ENCODE data around the gene SIN3A. TPM values are rescaled to one million over a fixed set of nuclear protein-coding genes. Genes with fewer than 3 reads are reported as not detected.
A peak's percentile ranks its signal among the peaks of the same experiment; 100 is the strongest.

The SIN3A gene
- total RNA-seq, 2 experiments from 2014 or later = 44.2 to 103 TPM

DNA sequence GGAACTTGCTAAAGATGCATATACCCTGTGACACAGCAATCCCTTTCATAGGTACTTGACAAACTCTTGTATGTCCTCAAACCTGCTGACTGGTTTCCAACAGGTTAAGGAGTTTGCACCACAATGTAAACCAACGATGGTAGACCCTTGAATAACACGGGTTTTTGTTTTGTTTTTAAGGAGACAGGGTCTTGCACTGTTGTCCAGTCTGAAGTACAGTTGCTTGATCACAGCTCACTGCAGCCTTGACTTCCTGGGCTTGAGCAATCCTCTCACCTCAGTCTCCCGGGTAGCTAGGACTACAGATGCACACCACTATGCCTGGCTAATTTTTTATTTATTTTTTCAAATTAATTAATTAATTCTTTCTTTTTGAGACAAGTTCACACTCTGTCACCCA is 23.3 kb downstream of the SIN3A start:
- Histone ChIP-seq H3K9me2 (ENCODE audit: insufficient read depth, low read length) (no peaks in the 10 kb centered on the region), H3K27ac (ENCODE audit: low read depth, low read length, poor library complexity, severe bottlenecking) (no peak overlapping the region), H4K20me1 (ENCODE audit: insufficient read depth, low read length) (0 out of 2 replicates have a peak, but pooled peaks cover 7% of the 10 kb centered on the region), H3K4me2 (ENCODE audit: low read length) (no peak overlapping the region), H2AFZ (ENCODE audit: low read length) (no peak overlapping the region), H3K9me3 (ENCODE audit: low read length) (no peaks in the 10 kb centered on the region), H3K79me2 (ENCODE audit: insufficient read depth, low read depth, low read length) (peaks cover 41% of the 10 kb centered on the region), H3K36me3 (ENCODE audit: insufficient read depth, low read length) (peaks cover 71% of the 10 kb centered on the region), H3K4me1 (ENCODE audit: insufficient read depth, low read length, poor library complexity, severe bottlenecking) (no peaks in the 10 kb centered on the region), H3K4me3 (ENCODE audit: low read depth, low read length, poor library complexity, severe bottlenecking) (no peak overlapping the region)
- intact Hi-C loops (cut with micrococcal nuclease; ENCODE audit: unreplicated experiment) = no loop called here
- POLR2A ChIA-PET = no interaction called here
- no peak for DNase-seq (ENCODE audit: low spot score)
- CTCF ChIA-PET (ENCODE audit: unreplicated experiment) = no interaction called here
- no peak for TF ChIP-seq EZH2phosphoT487 (IDR thresholded peaks at IDR 0.05; ENCODE audit: borderline replicate concordance, low read depth, low read length)
- TF ChIP-seq, protein P1, sequence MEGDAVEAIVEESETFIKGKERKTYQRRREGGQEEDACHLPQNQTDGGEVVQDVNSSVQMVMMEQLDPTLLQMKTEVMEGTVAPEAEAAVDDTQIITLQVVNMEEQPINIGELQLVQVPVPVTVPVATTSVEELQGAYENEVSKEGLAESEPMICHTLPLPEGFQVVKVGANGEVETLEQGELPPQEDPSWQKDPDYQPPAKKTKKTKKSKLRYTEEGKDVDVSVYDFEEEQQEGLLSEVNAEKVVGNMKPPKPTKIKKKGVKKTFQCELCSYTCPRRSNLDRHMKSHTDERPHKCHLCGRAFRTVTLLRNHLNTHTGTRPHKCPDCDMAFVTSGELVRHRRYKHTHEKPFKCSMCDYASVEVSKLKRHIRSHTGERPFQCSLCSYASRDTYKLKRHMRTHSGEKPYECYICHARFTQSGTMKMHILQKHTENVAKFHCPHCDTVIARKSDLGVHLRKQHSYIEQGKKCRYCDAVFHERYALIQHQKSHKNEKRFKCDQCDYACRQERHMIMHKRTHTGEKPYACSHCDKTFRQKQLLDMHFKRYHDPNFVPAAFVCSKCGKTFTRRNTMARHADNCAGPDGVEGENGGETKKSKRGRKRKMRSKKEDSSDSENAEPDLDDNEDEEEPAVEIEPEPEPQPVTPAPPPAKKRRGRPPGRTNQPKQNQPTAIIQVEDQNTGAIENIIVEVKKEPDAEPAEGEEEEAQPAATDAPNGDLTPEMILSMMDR (conservative IDR thresholded peaks at IDR 0.05; ENCODE audit: low read length) = no peak
- no TSS peak for BruUV-seq (replicated peaks)

GRCh38 chr15:75425966-75426500 is 25.5 kb downstream of the SIN3A start:
- intact Hi-C loops (cut with micrococcal nuclease; ENCODE audit: unreplicated experiment) = no loop called here
- no peak for DNase-seq (ENCODE audit: low spot score)
- peaks cover 86% of the 10 kb centered on the region for H3K36me3 ChIP-seq (ENCODE audit: insufficient read depth, low read length)
- TSS peak; percentile 2 for BruUV-seq (replicated peaks)
- H3K79me2 ChIP-seq (ENCODE audit: insufficient read depth, low read depth, low read length) = peaks cover 19% of the 10 kb centered on the region
- CTCF ChIA-PET (ENCODE audit: unreplicated experiment) = no interaction called here
- H3K4me2 ChIP-seq (ENCODE audit: low read length) = no peak overlapping the region
- no peak for TF ChIP-seq EZH2phosphoT487 (IDR thresholded peaks at IDR 0.05; ENCODE audit: borderline replicate concordance, low read depth, low read length)
- TF ChIP-seq, protein P1 (conservative IDR thresholded peaks at IDR 0.05; ENCODE audit: low read length) = no peak
- 0 out of 2 replicates have a peak, but pooled peaks cover 7% of the 10 kb centered on the region for H4K20me1 ChIP-seq (ENCODE audit: insufficient read depth, low read length)
- H3K9me2 ChIP-seq (ENCODE audit: insufficient read depth, low read length) = no peaks in the 10 kb centered on the region
- no peak overlapping the region for H3K4me3 ChIP-seq (ENCODE audit: low read depth, low read length, poor library complexity, severe bottlenecking)
- H3K27ac ChIP-seq (ENCODE audit: low read depth, low read length, poor library complexity, severe bottlenecking) = no peak overlapping the region
- H2AFZ ChIP-seq (ENCODE audit: low read length) = no peak overlapping the region
- no peaks in the 10 kb centered on the region for H3K9me3 ChIP-seq (ENCODE audit: low read length)
- H3K4me1 ChIP-seq (ENCODE audit: insufficient read depth, low read length, poor library complexity, severe bottlenecking) = no peaks in the 10 kb centered on the region
- POLR2A ChIA-PET = no interaction called here

DNA sequence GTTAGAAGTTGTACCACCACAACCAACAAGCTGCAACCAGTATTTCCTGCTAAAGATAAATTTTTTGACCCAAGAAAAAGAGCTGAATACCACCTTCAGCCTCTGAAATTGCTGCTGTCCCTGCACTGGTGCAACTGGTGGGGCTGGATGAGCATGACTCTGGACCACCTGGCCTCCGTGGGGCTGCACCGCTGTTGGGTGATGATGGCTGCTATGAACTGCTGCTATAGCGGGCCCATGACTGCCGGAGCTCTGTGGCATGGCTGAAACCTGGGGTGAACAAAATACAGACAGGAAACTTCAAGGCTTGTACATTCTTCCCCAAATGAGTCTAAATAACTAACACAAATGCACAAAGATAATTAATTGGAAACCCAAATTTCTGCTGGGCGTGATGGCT is 28.9 kb downstream of the SIN3A start:
- H2AFZ ChIP-seq (ENCODE audit: low read length) = no peak overlapping the region
- no peak for DNase-seq (ENCODE audit: low spot score)
- H4K20me1 ChIP-seq (ENCODE audit: insufficient read depth, low read length) = no peaks in the 10 kb centered on the region
- POLR2A ChIA-PET = interaction anchor here (0.6 to 1.3 kb wide), 2 partner anchors 9 to 21 kb away, joined by 3 to 6 read pairs; no protein-coding TSS in a partner anchor
- intact Hi-C loops (cut with micrococcal nuclease; ENCODE audit: unreplicated experiment) = no loop called here
- H3K36me3 ChIP-seq (ENCODE audit: insufficient read depth, low read length) = peaks cover 89% of the 10 kb centered on the region
- TF ChIP-seq, protein P1 (conservative IDR thresholded peaks at IDR 0.05; ENCODE audit: low read length) = no peak
- no peak for TF ChIP-seq EZH2phosphoT487 (IDR thresholded peaks at IDR 0.05; ENCODE audit: borderline replicate concordance, low read depth, low read length)
- H3K9me3 ChIP-seq (ENCODE audit: low read length) = no peaks in the 10 kb centered on the region
- H3K4me1 ChIP-seq (ENCODE audit: insufficient read depth, low read length, poor library complexity, severe bottlenecking) = no peaks in the 10 kb centered on the region
- H3K9me2 ChIP-seq (ENCODE audit: insufficient read depth, low read length) = no peaks in the 10 kb centered on the region
- CTCF ChIA-PET (ENCODE audit: unreplicated experiment) = no interaction called here
- H3K27ac ChIP-seq (ENCODE audit: low read depth, low read length, poor library complexity, severe bottlenecking) = no peak overlapping the region
- H3K4me3 ChIP-seq (ENCODE audit: low read depth, low read length, poor library complexity, severe bottlenecking) = no peak overlapping the region
- no TSS peak for BruUV-seq (replicated peaks)
- no peak overlapping the region for H3K4me2 ChIP-seq (ENCODE audit: low read length)
- H3K79me2 ChIP-seq (ENCODE audit: insufficient read depth, low read depth, low read length) = peaks cover 7% of the 10 kb centered on the region; the same call in 1 of the 2 replicates

All from OCI-LY7 (cell line).